NCI-H1417 treated with DMSO at 0.1 percent for 48 hours (cell line): ENCODE results near the gene ASXL3.
A peak's percentile ranks its signal among the peaks of the same experiment; 100 is the strongest.

Experiments used
- DNase-seq: peaks from one replicate; lab custom pipeline; 2025; lab: John Stamatoyannopoulos, UW

Gene ASXL3

GRCh38 chr18:33720133-33720532 is 142.1 kb downstream of the ASXL3 start:
- DNase-seq: no peak

GRCh38 chr18:33729556-33729955 is 151.5 kb downstream of the ASXL3 start:
- no peak for DNase-seq

GRCh38 chr18:33733376-33733775 is 155.4 kb downstream of the ASXL3 start:
- DNase-seq: no peak

GRCh38 chr18:33735428-33735827 is 157.4 kb downstream of the ASXL3 start:
- DNase-seq: no peak

- no peak for DNase-seq
These were observed 163.7 kb downstream of the ASXL3 start for GRCh38 chr18:33741760-33742159.

- no peak for DNase-seq
These were observed 166.1 kb downstream of the ASXL3 start for GRCh38 chr18:33744032-33744697.

GRCh38 chr18:33745151-33745795 is 167.3 kb downstream of the ASXL3 start:
- no peak for DNase-seq

GRCh38 chr18:33745871-33746545 is 168.0 kb downstream of the ASXL3 start:
- DNase-seq: no peak

- DNase-seq: no peak
These were observed 171.8 kb downstream of the ASXL3 start for GRCh38 chr18:33749834-33750233.

GRCh38 chr18:33750366-33750765 is 172.3 kb downstream of the ASXL3 start:
- DNase-seq: no peak

GRCh38 chr18:33751613-33752221 is 173.7 kb downstream of the ASXL3 start:
- peak; percentile 77 for DNase-seq

- no peak for DNase-seq
These were observed 177.4 kb downstream of the ASXL3 start for GRCh38 chr18:33755391-33755790.

GRCh38 chr18:33755931-33756560 is 178.0 kb downstream of the ASXL3 start:
- DNase-seq: no peak

GRCh38 chr18:33757037-33757436 is 179.0 kb downstream of the ASXL3 start:
- no peak for DNase-seq

GRCh38 chr18:33761363-33761762 is 183.3 kb downstream of the ASXL3 start:
- DNase-seq: no peak

- no peak for DNase-seq
These were observed 203.4 kb downstream of the ASXL3 start for GRCh38 chr18:33781429-33781828.
